Endometrial microvascular endothelial cells (primary cell): ENCODE measurements around the gene NINJ2. TPM values are rescaled to one million over a fixed set of nuclear protein-coding genes. Genes with fewer than 3 reads are reported as not detected.
"Not testable (repeated sequence)": the region's sequence is repeated elsewhere in the genome, so short reads cannot be mapped to it uniquely, and the experiment has no call there.

Experiments used
- in situ Hi-C: cut with HindIII; loops from 2 replicates; pipeline ENCODE4 v1.10.0; 2017; ENCODE audit warnings: low sequenced_read_pairs, low pct_unique_long_range_greater_than_20kb; ENCODE audit errors: inconsistent ontology term
- total RNA-seq: library from RNA; depleted of rRNA; stranded (reverse); fragments of >200 nt; gene quantifications from one replicate; pipeline ENCODE4 v1.2.3, GENCODE V29; 2015; ENCODE audit errors: inconsistent ontology term

Gene NINJ2
- total RNA-seq, result 0.37 TPM

DNA sequence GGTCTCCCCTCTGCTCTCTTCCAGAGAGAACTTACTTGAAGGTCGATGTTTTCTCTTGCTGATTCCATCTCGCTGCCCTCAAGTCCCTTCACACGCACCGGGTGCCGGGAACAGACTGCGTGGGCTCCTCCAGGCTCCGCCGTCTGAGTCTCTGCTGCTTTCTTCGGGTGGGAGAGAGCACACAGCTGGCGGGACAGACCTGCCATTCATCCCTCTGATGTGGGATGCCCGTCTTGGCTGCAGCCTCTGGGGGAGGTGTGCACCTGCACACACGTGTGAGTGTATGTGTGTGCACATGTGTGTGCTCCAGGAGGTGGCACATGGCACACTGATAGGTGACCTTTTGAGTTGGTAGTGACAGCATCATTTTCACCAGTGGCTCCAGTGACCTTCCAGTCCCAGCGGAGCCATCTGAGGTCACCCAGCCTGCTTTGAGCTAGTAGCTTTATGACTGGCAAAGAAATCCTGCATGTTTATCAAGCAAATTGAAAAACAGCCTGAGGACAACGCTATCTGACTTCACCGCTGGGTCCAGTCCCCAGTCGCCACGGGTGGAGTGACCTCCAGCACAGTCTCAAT lies at the start of gene NINJ2:
TSS of gene NINJ2 (minus strand) at position 153 of the 579 bp plus-strand sequence. CDS start at position 68, 85 bp downstream.
- in situ Hi-C loops, result no loop called here

DNA sequence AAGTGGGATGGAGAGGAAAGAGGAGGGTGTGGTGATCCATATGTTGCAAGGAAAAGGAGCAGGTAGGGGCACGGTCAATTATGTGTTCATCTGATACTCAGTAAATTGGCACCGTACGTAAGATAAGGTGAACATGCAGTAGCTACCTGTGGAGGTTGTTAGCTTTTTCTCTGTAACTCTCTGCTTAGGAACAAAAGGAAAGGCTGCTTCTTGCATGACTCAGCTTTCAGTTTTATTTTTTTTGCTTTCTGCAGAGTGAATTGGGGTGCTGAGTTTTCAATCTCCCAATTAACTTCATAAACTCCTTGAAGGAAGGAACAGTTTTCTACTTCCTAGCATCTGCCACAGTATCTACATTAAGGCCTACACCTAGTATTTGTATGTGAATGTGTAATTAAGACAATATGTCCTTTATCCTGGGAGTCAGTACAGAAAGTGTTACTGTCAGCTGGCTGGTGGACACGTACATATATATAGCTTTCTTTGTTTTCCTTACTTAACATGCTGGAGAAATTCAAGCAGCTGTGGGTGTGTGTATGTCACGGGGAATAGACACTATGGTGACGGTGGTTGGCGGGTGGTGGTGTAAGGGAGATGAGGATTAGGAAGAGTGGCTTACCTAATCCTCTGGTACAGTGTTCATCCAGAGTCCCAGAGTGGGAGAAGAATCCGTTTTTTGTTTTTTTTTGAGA lies 49.1 kb upstream of the NINJ2 start:
- in situ Hi-C loops, result no loop called here

DNA sequence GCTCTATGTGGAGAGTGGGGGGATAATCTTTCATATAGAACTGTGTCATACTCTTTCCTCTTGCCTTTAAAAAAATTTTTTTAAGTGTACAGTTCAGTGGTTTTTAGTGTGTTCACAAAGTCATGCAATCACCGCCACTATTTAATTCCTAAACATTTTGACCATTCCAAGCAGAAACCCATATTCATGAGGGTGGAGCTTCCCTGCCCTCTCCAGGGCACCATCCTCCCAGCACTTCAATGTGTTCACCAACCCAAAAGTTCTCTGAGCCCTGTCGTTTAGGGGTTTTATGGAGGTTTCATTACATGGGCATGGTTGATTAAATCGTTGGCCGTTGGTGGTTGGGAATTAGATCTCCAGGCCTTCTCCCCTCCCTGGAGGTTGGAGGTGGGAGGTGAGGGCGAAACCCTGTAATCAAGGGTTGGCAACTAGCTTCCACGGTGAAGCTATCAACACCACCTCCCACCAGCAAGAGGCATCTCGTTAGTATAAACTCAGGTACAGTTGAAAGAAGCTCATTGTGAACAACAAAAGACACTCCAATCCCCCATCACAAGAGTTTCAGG lies 46.3 kb upstream of the NINJ2 start:
- in situ Hi-C loops, result no loop called here

DNA sequence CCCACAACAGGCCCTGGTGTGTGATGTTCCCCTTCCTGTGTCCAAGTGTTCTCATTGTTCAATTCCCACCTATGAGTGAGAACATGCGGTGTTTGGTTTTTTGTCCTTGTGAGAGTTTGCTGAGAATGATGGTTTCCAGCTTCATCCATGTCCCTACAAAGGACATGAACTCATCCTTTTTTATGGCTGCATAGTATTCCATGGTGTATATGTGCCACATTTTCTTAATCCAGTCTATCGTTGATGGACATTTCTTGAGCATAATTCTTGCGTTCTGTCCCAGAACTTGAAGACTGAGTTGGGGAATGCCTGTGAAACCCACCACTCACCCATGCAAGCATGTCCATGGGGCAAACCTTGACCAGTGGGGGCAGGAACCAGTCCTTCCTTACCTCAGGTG lies 44.8 kb upstream of the NINJ2 start:
- in situ Hi-C loops, result not testable (repeated sequence)

DNA sequence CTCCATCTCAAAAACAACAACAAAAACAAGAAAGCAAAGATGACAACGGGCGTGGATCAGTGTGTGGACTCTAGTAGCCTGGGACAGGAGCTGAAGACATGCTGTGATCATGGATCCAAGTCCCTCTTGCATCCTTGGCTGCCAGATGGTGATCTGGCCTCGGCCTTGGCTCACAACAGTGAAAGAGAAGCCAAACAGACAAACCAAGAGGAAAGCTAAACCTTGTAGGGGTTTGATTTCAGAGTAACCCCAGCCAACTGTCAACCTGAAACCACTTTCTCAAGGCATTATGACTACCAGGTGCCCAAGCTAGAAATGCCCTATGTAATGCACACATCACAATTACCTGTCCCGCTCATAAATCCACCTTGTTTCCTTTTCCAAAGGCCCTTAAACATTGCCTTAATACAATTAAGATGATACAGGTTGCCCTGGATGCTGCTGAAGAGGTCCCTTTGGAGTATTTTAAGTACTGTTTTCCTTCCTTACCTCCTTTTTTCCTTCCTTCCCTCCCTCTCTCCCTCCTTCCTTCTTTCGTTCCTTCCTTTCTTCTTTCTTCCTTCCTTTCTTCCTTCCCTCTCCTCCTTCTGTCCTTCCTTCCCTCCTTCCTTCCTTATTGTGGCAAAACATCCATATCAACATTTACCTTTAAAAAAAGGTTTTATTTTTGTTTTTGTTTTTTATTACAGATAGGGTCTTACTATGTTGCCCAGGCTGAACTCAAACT lies 41.4 kb upstream of the NINJ2 start:
- in situ Hi-C loops, result no loop called here

- in situ Hi-C loops, result no loop called here
Measured at GRCh38 chr12:701896-702539, 38.8 kb upstream of the NINJ2 start.

GRCh38 chr12:700016-700415 lies 36.8 kb upstream of the NINJ2 start:
- in situ Hi-C loops, result no loop called here

GRCh38 chr12:698222-698621 lies 35.0 kb upstream of the NINJ2 start:
- in situ Hi-C loops, result not testable (repeated sequence)

DNA sequence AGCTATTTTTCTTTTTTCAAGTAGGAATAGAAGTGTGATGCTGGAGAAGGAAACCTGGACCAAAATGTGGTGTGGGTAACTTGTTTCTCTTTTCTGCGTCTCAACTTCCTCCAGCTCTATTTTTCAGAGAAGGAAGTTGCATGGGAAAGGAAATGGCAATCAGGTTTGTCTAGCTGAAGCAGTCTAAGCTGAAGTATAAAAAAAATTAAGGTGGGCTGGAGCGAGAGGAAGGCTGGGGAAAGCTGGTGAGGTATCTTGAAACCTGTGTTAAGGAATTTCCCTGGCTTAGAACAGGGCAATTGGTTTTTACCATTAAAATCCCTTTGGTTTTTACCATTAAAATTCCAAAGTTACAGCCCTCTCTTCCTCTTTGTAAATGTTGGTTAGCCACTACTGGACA lies 34.2 kb upstream of the NINJ2 start:
- in situ Hi-C loops, result no loop called here

DNA sequence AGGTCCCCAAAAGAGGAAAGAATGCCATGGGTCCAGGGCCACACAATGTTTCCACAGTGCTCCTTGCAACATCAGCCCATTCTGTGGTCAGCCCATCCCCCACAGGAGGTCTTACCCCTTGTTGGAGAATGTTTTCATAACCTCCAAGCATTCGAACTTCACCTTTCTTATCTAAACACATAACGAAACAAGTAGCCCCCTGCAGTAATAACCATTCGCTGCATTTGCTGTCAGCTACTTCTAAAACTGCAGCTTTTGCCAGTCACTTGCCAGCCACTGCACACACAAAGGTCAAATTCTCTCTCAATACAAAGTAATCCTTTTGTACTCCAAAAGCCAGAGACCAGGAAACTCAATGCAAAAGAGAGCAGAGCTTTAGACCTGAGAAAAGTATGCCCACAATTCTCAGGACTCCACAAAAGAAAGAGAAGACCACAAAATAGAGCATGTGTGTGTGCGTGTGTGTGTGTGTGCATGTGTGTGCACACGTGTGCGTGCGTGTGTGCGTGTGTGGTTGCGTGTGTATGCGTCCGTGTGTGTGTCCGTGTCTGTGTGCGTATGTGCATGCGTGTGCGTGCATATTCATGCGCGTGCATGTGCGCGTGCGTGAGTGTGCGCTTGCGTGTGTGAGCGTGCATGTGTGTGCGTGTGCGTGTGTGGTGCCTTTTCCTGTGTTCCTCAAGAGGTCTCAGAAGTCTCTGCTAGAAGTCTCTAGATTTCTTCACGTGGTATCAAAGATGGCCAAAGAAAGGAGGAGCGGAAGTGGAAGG lies 31.7 kb upstream of the NINJ2 start:
- in situ Hi-C loops, result no loop called here

DNA sequence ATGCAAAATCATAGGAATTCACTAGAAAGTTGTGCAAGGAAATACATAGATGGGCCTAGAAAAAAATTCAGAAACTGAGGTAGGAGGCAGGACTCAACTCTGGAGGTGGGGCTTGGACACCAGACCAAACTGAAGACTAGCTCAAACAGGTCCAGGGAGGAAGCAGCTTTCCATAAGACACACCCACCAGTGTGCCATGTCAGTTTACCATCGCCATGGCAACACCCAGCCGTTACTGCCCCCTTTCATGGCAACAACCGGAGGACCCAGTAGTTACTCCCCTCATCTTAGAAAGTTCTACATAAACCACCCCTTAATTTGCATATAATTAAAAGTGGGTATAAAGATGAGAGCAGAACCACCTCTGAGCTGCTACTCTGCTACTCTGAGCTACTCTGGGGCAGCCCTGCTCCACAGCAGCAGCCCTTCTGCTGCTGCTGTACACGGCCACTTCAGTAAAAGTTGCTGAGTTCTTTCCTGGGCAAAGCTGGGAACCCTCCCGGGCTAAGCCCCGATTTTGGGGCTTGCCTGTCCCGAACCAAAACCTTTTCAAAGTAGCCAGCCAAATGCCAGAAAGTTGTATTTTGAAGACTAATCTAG lies 30.8 kb upstream of the NINJ2 start:
- in situ Hi-C loops, result no loop called here

DNA sequence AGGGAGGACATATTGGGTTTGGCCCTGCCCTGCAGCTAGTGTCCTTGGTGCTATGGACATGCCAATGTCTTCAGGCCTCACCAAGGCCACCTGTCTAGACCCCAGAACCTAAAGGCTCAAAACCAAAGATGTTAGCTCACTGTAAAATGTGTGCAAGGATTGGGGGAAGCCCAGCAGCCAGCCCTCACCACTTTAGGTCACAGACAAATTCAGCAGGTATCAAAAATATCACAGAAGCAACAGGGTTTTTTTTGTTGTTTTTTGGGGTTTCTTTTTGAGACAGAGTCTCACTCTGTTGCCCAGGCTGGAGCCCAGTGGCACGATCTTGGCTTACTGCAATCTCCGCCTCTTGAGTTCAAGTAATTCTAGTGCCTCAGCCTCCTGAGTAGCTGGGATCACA lies 29.0 kb upstream of the NINJ2 start:
- in situ Hi-C loops, result no loop called here

DNA sequence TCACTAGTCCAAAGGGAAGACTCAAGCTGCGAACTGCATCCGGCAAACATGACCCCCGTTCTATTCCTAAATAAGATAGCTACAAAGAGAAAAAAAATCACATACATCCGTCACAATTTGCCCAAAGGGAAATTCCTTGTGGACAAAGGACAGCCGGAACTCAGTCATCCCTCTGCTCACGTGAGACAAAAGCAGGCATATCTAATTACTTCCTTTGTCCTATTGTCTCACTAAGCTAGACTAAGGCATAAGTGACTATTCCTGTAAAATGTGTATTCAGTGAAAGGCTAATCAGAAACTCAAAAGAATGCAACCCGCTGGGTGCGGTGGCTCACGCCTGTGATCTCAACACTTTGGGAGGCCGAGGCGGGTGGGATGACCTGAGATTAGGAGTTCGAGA lies 27.2 kb upstream of the NINJ2 start:
- in situ Hi-C loops, result no loop called here

DNA sequence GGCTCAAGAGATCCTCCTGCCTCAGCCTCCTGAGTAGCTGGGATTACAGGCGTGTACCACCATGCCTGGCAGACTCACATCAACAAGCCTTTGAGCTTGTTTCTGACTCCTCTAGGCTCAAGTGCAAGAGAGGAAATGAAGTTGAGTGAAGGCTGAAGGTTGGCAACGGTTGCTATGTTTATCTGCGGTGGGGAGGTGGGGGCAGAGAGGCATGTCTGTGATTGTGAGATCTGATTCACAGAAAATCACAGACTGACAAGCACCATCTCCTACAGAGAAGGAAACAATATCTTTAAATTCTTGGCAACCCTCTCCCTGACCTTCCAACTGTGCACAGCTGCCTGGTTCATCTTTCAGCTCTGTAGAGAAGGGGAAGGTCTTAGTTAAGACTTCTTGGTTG lies 22.1 kb upstream of the NINJ2 start:
- in situ Hi-C loops, result no loop called here

DNA sequence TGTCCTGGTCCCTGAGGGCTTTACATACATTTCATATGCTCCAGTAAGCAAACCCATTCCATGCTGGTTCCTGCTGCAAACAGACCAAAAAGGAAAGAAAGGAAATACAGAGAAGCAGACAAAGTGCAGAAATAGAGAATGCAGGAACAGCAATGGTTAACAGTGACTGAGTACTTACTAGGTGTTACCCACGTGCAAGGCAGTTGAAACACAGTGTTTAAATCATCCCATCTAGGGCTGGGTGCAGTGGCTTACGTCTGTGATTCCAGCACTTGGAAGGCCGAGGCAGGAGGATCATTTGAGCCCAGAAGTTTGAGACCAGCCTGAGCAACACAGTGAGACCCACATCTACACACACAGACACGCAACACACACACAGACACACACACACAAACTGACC lies 21.2 kb upstream of the NINJ2 start:
- in situ Hi-C loops, result no loop called here

GRCh38 chr12:681568-682256 lies 18.5 kb upstream of the NINJ2 start:
- in situ Hi-C loops, result no loop called here

DNA sequence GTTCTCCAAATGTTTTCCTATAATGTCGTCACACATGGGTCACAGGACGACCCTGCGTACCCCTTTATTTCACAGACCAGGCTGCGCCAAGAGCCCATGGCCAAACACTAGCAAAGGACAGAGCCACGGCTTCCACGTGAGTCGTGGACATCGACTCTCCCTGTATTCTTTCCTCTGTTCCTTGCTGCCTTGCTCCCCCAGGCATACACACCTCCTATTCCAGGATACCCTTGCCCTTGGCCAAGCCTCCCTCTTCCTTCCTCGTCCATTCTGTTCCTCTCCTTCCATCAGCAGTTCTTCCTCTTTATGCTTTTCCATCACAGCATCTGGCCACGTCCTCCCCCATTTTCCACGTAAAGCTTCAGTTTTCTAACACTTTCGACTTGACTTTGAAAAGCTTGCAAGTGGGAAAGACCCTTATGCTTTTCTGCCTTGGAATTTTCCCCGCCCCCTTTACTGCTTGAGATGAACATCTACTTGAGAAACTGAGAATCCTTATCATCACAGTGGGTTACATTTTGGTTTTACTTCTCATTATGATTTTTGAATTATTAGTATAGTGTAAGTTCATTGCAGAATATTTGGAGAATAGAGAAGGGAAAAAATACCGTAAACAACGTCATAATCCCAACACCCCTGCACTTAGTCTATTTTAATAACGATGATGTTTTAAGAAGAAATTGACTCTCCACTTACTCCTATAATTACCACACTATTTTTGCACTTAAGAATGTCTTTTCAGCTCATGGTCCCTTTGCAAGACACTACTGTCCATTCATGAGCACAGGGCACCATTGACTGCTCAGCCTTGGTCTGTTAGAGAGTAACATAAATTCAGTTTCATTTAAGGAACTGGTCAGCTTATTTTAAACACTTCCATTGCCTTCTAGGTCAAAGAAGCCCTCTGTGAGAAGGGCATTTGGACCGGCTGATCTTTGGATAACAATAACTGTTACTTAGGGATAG lies 15.8 kb upstream of the NINJ2 start:
- in situ Hi-C loops, result no loop called here
